Activated naive CD4-positive, alpha-beta T cell treated with anti-CD3 and anti-CD28 coated beads, Interleukin-2, amount 50 U/mL, for 72 hours (primary cell): ENCODE data around the gene FCHSD2. TPM values are rescaled to one million over a fixed set of nuclear protein-coding genes. Genes with fewer than 3 reads are reported as not detected.
A peak's percentile ranks its signal among the peaks of the same experiment; 100 is the strongest.

Source experiments
- ATAC-seq, 2 donors: fragments of 150-1000 bp; cut with Tn5 transposase; 2 replicates each; pipeline ENCODE4 v1.10.0; 2021; ENCODE audit warnings: mild to moderate bottlenecking in 2 of 2, moderate library complexity in 2 of 2
- DNase-seq, 2 donors: peaks; one replicate each; pipeline ENCODE4 v3.0.0; 2021 to 2022; ENCODE audit warnings: low spot score in 2 of 2
- H3K27ac Mint-ChIP-seq, 2 donors: one replicate each; pipeline ENCODE4 v1.8.0; 2022; ENCODE audit warnings: mild to moderate bottlenecking in 2 of 2, mixed read lengths in 2 of 2
- H3K36me3 Mint-ChIP-seq, 2 donors: one replicate each; pipeline ENCODE4 v1.8.0; 2022; ENCODE audit warnings: mixed read lengths in 2 of 2
- H3K9me3 Mint-ChIP-seq, 2 donors: one replicate each; pipeline ENCODE4 v1.8.0; 2022; ENCODE audit warnings: mixed read lengths in 2 of 2
- total RNA-seq, 2 donors: library from RNA; stranded (reverse); gene quantifications; one replicate each; pipeline ENCODE4 v1.2.3, GENCODE V29; 2022

Gene FCHSD2
- total RNA-seq, 2 donors from 2014 or later = 10.3 to 32.4 TPM

- H3K9me3 Mint-ChIP-seq = peaks cover 11 to 12% of the 10 kb centered on the region in 2 donors
- no peak overlapping the region for H3K27ac Mint-ChIP-seq
- peaks cover 6 to 18% of the 10 kb centered on the region in 2 donors for H3K36me3 Mint-ChIP-seq
- ATAC-seq (no peak), DNase-seq (no peak)
Observed at GRCh38 chr11:73114835-73115220, 27.3 kb downstream of the FCHSD2 start.

DNA sequence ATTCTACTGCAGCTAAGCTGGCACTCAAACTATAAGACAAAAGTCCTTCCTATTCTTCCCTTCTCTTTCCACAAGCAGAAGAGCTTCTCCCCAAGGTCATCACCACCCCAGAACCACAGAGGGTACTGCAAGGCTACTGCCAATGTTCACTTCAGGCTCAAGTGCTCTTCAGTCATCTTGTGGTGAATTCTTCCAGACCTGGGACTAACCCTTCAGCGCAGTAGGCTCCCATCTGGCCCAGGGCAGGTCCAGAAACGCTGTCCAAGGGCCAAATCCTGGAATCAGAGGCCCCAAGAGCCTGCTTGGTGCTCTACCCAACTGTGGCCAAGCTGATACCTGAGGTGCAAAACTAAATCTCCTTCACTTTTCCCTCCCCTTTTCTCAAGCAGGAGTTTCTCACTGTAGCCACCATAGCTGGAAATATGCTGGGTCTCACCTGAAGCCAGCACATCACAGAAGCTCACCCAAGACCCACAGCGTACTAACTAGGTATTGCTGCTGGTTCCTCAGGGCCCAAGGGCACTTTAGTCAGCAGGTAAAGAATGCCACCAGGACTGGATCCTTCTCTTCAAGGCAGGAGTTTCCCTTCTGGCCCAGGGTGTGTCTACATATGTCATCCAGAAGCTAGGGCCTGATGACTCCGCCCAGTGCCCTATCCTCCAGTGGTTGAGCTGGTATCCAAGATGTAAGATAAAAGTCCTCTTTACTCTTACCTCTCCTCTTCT is 27.8 kb downstream of the FCHSD2 start:
- Mint-ChIP-seq H3K36me3 (peaks cover 6 to 18% of the 10 kb centered on the region in 2 donors), H3K27ac (no peak overlapping the region), H3K9me3 (peaks cover 11 to 17% of the 10 kb centered on the region in 2 donors)
- DNase-seq (no peak), ATAC-seq (no peak)

GRCh38 chr11:73113426-73113825 is 28.7 kb downstream of the FCHSD2 start:
- peaks cover 11 to 17% of the 10 kb centered on the region in 2 donors for H3K9me3 Mint-ChIP-seq
- no peak overlapping the region for H3K27ac Mint-ChIP-seq
- H3K36me3 Mint-ChIP-seq = peaks cover 6 to 18% of the 10 kb centered on the region in 2 donors
- ATAC-seq (no peak), DNase-seq (no peak)

DNA sequence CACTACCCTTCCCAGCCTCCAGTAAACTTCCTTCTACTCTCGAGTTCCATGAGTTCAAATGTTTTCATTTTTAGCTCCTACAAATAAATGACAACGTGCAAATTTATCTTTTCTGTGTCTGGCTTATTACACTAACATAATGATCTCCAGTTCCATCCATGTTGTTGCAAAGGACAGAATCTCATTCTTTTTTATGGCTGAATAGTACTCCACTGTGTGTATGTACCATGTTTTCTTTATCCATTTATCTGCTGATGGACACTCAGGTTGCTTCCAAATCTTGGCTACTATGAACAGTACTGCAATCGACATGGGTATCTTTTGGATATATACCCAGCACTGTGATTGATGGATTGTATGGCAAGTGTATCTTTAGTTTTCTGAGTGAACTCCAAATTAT is 34.5 kb downstream of the FCHSD2 start:
- no peak overlapping the region for H3K27ac Mint-ChIP-seq
- DNase-seq (no peak), ATAC-seq (no peak)
- peaks cover 11 to 22% of the 10 kb centered on the region in 2 donors for H3K9me3 Mint-ChIP-seq
- peaks cover 6 to 9% of the 10 kb centered on the region in 2 donors for H3K36me3 Mint-ChIP-seq

DNA sequence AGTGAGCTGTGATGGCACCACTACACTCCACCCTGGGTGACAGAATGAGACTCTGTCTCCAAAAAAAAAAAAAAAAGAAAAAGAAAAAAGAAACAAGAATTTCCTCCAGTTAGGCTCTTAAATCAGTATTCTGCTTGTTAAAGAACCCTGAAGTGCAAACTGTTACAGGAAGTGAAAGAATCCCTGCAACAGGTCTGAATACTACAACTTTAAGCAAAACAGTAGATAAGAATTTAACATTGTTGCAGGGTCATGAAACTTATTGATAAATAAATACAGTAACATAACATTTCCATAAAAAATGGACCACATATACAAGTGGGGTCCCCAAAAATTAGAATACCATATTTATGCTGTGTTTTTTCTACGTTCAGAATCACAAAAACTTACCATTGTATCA is 35.8 kb downstream of the FCHSD2 start:
- Mint-ChIP-seq H3K9me3 (peaks cover 9 to 20% of the 10 kb centered on the region in 2 donors), H3K36me3 (peaks cover 6 to 9% of the 10 kb centered on the region in 2 donors)
- ATAC-seq = no peak

GRCh38 chr11:73100578-73100977 is 41.5 kb downstream of the FCHSD2 start:
- H3K36me3 Mint-ChIP-seq = peaks cover 0 to 11% of the 10 kb centered on the region in 2 donors
- ATAC-seq = no peak
- H3K27ac Mint-ChIP-seq = no peak overlapping the region
- H3K9me3 Mint-ChIP-seq = no peaks in the 10 kb centered on the region
- no peak for DNase-seq

More for the DNA sequence above, 35.8 kb downstream of the FCHSD2 start:
- no peak for DNase-seq
- H3K27ac Mint-ChIP-seq = no peak overlapping the region

DNA sequence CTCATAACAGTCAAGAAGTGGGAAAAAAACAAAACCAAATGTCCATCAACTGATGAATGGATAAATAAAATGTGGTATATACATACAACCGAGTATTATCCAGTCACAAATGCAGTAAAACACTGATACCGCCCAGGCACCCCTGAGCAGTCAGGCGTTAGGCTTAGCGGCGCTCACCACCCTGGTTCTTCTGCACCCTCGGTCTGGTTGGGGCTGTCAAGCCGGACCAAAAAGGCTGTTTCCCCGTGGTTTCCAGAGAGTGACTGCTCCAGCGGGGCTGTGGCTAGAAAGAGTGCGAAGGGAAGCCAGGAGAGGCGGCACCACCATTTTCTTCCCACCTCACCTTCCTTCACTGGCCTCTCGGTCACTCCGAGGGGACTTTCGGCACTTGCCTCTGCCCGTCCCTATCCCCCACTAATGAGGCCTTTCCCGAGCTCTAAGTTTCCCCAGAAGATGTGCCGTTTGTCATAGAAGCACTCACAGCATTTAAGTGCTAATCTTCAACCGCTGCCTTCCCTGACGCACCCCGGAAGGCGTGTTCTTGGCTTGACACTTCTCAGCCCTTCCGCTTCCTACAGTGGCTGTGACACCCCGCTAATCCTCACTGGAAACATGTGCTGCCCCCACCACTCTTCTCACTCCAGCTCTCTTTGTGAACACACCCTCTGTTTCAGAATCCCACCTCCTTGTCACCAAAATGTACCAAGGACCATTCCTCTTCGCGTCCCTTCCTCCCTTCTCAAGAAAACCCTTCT is 42.4 kb downstream of the FCHSD2 start:
- Mint-ChIP-seq H3K27ac (no peak overlapping the region), H3K9me3 (no peaks in the 10 kb centered on the region), H3K36me3 (peaks cover 0 to 11% of the 10 kb centered on the region in 2 donors)
- DNase-seq (no peak), ATAC-seq (no peak)

GRCh38 chr11:73095613-73096012 is 46.5 kb downstream of the FCHSD2 start:
- Mint-ChIP-seq H3K9me3 (no peaks in the 10 kb centered on the region), H3K27ac (no peak overlapping the region), H3K36me3 (peaks cover 7 to 11% of the 10 kb centered on the region in 2 donors)
- DNase-seq (no peak), ATAC-seq (no peak)

DNA sequence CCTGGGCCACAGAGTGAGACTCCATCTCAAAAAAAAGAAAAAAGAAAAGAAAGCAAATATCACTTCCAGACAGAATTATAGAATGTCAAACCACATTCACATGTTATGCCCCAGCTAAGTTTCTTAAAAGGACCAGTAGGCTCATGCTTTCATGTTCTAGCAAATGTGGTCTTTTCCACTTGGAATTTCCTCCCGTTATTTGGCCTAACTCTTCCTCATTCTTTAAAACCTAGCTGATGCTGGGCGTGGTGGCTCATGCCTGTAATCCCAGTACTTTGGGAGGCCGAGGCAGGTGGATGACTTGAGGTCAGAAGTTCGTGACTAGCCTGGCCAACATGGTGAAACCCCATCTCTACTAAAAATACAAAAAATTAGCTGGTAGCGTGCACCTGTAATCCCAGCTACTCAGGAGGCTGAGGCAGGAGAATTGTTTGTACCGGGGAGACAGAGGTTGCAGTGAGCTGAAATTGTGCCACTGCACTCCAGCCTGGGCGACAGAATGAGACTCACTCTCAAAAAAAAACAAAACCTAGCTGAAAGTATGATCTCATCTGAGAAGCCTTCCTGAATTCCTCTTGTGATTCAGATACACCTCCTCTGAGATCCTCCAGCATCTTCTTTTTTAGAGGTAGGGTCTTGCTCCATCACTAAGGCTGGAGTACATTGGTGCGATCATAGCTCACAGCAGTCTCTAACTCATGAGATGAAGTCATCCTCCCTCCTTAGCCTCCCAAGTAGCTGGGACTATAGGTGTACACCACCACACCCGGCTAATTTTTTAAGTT is 50.4 kb downstream of the FCHSD2 start:
- H3K27ac Mint-ChIP-seq = no peak overlapping the region
- no peaks in the 10 kb centered on the region for H3K9me3 Mint-ChIP-seq
- peaks cover 4 to 7% of the 10 kb centered on the region in 2 donors for H3K36me3 Mint-ChIP-seq
- ATAC-seq (no peak), DNase-seq (no peak)

- peaks cover 0 to 12% of the 10 kb centered on the region in 2 donors for H3K36me3 Mint-ChIP-seq
- H3K27ac Mint-ChIP-seq = no peak overlapping the region
- DNase-seq = no peak
- peaks cover 0 to 8% of the 10 kb centered on the region in 2 donors for H3K9me3 Mint-ChIP-seq
- ATAC-seq = no peak
Observed at GRCh38 chr11:73087730-73088129, 54.4 kb downstream of the FCHSD2 start.

GRCh38 chr11:73085189-73085875 is 56.8 kb downstream of the FCHSD2 start:
- ATAC-seq (no peak), DNase-seq (no peak)
- H3K27ac Mint-ChIP-seq = no peak overlapping the region
- peaks cover 0 to 8% of the 10 kb centered on the region in 2 donors for H3K9me3 Mint-ChIP-seq
- H3K36me3 Mint-ChIP-seq = peaks cover 0 to 12% of the 10 kb centered on the region in 2 donors

- ATAC-seq = no peak
- peaks cover 8 to 19% of the 10 kb centered on the region in 2 donors for H3K36me3 Mint-ChIP-seq
- no peak overlapping the region for H3K27ac Mint-ChIP-seq
- H3K9me3 Mint-ChIP-seq = peaks cover 0 to 8% of the 10 kb centered on the region in 2 donors
- DNase-seq = no peak
Observed at GRCh38 chr11:73078631-73079030, 63.5 kb downstream of the FCHSD2 start.

- no peak overlapping the region for H3K27ac Mint-ChIP-seq
- no peak for DNase-seq
- ATAC-seq = no peak
- H3K36me3 Mint-ChIP-seq = peaks cover 8 to 19% of the 10 kb centered on the region in 2 donors
- H3K9me3 Mint-ChIP-seq = peaks cover 0 to 8% of the 10 kb centered on the region in 2 donors
Observed at GRCh38 chr11:73077454-73077853, 64.7 kb downstream of the FCHSD2 start.

GRCh38 chr11:73074319-73074718 is 67.8 kb downstream of the FCHSD2 start:
- ATAC-seq (no peak), DNase-seq (no peak)
- H3K9me3 Mint-ChIP-seq = peaks cover 0 to 8% of the 10 kb centered on the region in 2 donors
- peaks cover 8 to 19% of the 10 kb centered on the region in 2 donors for H3K36me3 Mint-ChIP-seq
- no peak overlapping the region for H3K27ac Mint-ChIP-seq

- ATAC-seq (peak; percentile 29 to 66), DNase-seq (no peak)
- H3K36me3 Mint-ChIP-seq = peaks cover 8 to 9% of the 10 kb centered on the region in 2 donors
- H3K27ac Mint-ChIP-seq = no peak overlapping the region
- peaks cover 0 to 8% of the 10 kb centered on the region in 2 donors for H3K9me3 Mint-ChIP-seq
Observed at GRCh38 chr11:73072935-73073481, 69.1 kb downstream of the FCHSD2 start.

DNA sequence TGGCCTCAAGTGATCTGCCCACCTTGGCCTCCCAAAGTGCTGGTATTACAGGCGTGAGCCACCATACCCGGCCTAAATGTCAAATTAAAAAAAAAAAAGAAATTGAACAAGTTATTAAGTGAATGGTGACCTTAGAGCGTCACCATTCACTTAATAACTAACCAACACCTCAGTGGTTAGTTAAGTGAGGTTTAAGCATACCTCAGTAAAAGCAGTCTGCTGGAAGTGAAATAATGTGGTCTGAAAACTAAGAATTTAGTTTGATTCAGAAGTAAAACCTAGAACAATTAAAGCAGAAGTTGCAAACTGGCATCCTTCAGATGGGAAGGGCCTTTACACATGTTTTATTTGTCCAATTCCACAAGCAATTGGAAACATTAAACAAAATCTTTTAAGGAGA is 71.5 kb downstream of the FCHSD2 start:
- Mint-ChIP-seq H3K27ac (no peak overlapping the region), H3K9me3 (no peaks in the 10 kb centered on the region), H3K36me3 (peaks cover 0 to 14% of the 10 kb centered on the region in 2 donors)
- no peak for ATAC-seq
- DNase-seq = no peak
